ENCODE data around the gene SOX18. TPM values are rescaled to one million over a fixed set of nuclear protein-coding genes. Genes with fewer than 3 reads are reported as not detected.

The SOX18 gene
- polyA plus RNA-seq, 1 experiment: not detected

GRCh38 chr20:64009811-64010387 lies 39.5 kb downstream of the SOX18 start:
- TF ChIP-seq CTCF (IDR thresholded peaks at IDR 0.05; ENCODE audit: insufficient read depth, low read depth, low read length): no peak
- peaks cover 13% of the 10 kb centered on the region for H3K36me3 ChIP-seq (ENCODE audit: control insufficient read depth, insufficient read depth, low read length)
- ChIA-PET POLR2A (no interaction called here), CTCF (interaction anchor here (1.5 kb wide), 1 partner anchor 29 kb away, joined by 6 read pairs; no protein-coding TSS in a partner anchor)
- DNase-seq (ENCODE audit: low read depth): no peak
- H3K4me3 ChIP-seq (ENCODE audit: low read depth, low read length): no peak overlapping the region
- no peaks in the 10 kb centered on the region for H3K27me3 ChIP-seq (ENCODE audit: control insufficient read depth, insufficient read depth, low read length)

GRCh38 chr20:64006902-64007301 lies 42.5 kb downstream of the SOX18 start:
- TF ChIP-seq CTCF (IDR thresholded peaks at IDR 0.05; ENCODE audit: insufficient read depth, low read depth, low read length): no peak
- no peak overlapping the region for H3K4me3 ChIP-seq (ENCODE audit: low read depth, low read length)
- POLR2A ChIA-PET: no interaction called here
- CTCF ChIA-PET: interaction anchor here (0.8 kb wide), 1 partner anchor 27 kb away, joined by 4 read pairs; no protein-coding TSS in a partner anchor
- DNase-seq (ENCODE audit: low read depth): no peak
- no peaks in the 10 kb centered on the region for H3K27me3 ChIP-seq (ENCODE audit: control insufficient read depth, insufficient read depth, low read length)
- H3K36me3 ChIP-seq (ENCODE audit: control insufficient read depth, insufficient read depth, low read length): peaks cover 16% of the 10 kb centered on the region

GRCh38 chr20:64006490-64006889 lies 42.9 kb downstream of the SOX18 start:
- DNase-seq (ENCODE audit: low read depth): no peak
- no peak overlapping the region for H3K4me3 ChIP-seq (ENCODE audit: low read depth, low read length)
- POLR2A ChIA-PET: no interaction called here
- CTCF ChIA-PET: interaction anchor here (0.8 to 3.0 kb wide), 2 partner anchors 26 to 32 kb away, joined by 4 to 7 read pairs; no protein-coding TSS in a partner anchor
- TF ChIP-seq CTCF (IDR thresholded peaks at IDR 0.05; ENCODE audit: insufficient read depth, low read depth, low read length): no peak
- no peaks in the 10 kb centered on the region for H3K27me3 ChIP-seq (ENCODE audit: control insufficient read depth, insufficient read depth, low read length)
- H3K36me3 ChIP-seq (ENCODE audit: control insufficient read depth, insufficient read depth, low read length): peaks cover 16% of the 10 kb centered on the region

GRCh38 chr20:64005394-64005793 lies 44.0 kb downstream of the SOX18 start:
- CTCF ChIA-PET: interaction anchor here (1.9 to 3.0 kb wide), 2 partner anchors 33 to 64 kb away, joined by 5 to 7 read pairs; no protein-coding TSS in a partner anchor
- no peak for TF ChIP-seq CTCF (IDR thresholded peaks at IDR 0.05; ENCODE audit: insufficient read depth, low read depth, low read length)
- POLR2A ChIA-PET: no interaction called here
- H3K36me3 ChIP-seq (ENCODE audit: control insufficient read depth, insufficient read depth, low read length): peaks cover 18% of the 10 kb centered on the region
- DNase-seq (ENCODE audit: low read depth): no peak
- H3K27me3 ChIP-seq (ENCODE audit: control insufficient read depth, insufficient read depth, low read length): no peaks in the 10 kb centered on the region
- no peak overlapping the region for H3K4me3 ChIP-seq (ENCODE audit: low read depth, low read length)

- TF ChIP-seq CTCF (IDR thresholded peaks at IDR 0.05; ENCODE audit: insufficient read depth, low read depth, low read length): no peak
- DNase-seq (ENCODE audit: low read depth): no peak
- H3K36me3 ChIP-seq (ENCODE audit: control insufficient read depth, insufficient read depth, low read length): peaks cover 23% of the 10 kb centered on the region
- CTCF ChIA-PET: interaction anchor here (0.8 to 3.0 kb wide), 5 partner anchors 24 to 467 kb away, joined by 3 to 7 read pairs (median 5); partner anchors contain the start of genes PRPF6 and PTK6
- H3K27me3 ChIP-seq (ENCODE audit: control insufficient read depth, insufficient read depth, low read length): no peaks in the 10 kb centered on the region
- H3K4me3 ChIP-seq (ENCODE audit: low read depth, low read length): no peak overlapping the region
- POLR2A ChIA-PET: no interaction called here
These were observed 45.3 kb downstream of the SOX18 start for GRCh38 chr20:64003960-64004725.
